NCI-H446 treated with DMSO at 0.1 percent for 48 hours (cell line): ENCODE results near the gene TAPBP.

Experiments
- DNase-seq: peaks from one replicate; lab custom pipeline; 2025; lab: John Stamatoyannopoulos, UW

Gene TAPBP

DNA sequence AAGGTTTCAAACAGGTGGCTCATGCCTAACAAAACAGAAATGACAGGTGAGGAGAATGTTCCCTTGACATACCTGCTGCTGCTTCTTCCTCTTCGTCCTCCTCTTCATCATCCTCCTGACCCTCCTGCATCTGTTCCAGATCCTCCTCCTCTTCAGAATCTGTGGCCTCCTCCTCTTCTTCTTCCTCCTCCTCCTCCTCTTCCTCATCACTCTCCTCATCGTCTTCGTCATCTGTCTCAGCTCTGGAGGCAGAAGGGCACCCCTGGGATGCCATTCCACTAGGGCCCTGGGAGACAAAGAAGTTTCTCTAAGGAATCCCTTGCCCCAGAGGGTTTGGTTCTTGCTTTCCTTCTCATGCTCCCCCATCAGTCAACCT, 6.0 kb upstream of the TAPBP start:
- DNase-seq, result no peak

GRCh38 chr6:33318426-33319073, 4.7 kb upstream of the TAPBP start:
- DNase-seq, result no peak

GRCh38 chr6:33317669-33318425, 4.0 kb upstream of the TAPBP start, which contains the start of gene ZBTB22:
Gene ZBTB22 (minus strand): TSS chr6:33317744. CDS start chr6:33316916, 828 bp downstream.
- peak; percentile 93 for DNase-seq

- no peak for DNase-seq
These were observed 3.5 kb upstream of the TAPBP start for GRCh38 chr6:33317419-33317668.

- DNase-seq, result no peak
These were observed 2.9 kb upstream of the TAPBP start for GRCh38 chr6:33316603-33317418.

GRCh38 chr6:33315793-33316602, 2.1 kb upstream of the TAPBP start:
- DNase-seq, result no peak

- DNase-seq, result no peak
These were observed 1.3 kb upstream of the TAPBP start for GRCh38 chr6:33314943-33315792.

- DNase-seq, result no peak
These were observed 651 bp upstream of the TAPBP start for GRCh38 chr6:33314515-33314942.

- DNase-seq, result no peak
These were observed 671 bp downstream of the TAPBP start for GRCh38 chr6:33313105-33313708.

GRCh38 chr6:33312361-33313104, 1.3 kb downstream of the TAPBP start:
- DNase-seq, result no peak

GRCh38 chr6:33306356-33306755, 7.5 kb downstream of the TAPBP start:
- DNase-seq, result no peak

GRCh38 chr6:33305052-33305451, 8.8 kb downstream of the TAPBP start:
- no peak for DNase-seq

GRCh38 chr6:33304216-33304615, 9.7 kb downstream of the TAPBP start:
- DNase-seq, result no peak

- DNase-seq, result no peak
These were observed 12.0 kb downstream of the TAPBP start for GRCh38 chr6:33301877-33302276.

- peak; percentile 86 for DNase-seq
These were observed 14.5 kb downstream of the TAPBP start for GRCh38 chr6:33299237-33299944.

DNA sequence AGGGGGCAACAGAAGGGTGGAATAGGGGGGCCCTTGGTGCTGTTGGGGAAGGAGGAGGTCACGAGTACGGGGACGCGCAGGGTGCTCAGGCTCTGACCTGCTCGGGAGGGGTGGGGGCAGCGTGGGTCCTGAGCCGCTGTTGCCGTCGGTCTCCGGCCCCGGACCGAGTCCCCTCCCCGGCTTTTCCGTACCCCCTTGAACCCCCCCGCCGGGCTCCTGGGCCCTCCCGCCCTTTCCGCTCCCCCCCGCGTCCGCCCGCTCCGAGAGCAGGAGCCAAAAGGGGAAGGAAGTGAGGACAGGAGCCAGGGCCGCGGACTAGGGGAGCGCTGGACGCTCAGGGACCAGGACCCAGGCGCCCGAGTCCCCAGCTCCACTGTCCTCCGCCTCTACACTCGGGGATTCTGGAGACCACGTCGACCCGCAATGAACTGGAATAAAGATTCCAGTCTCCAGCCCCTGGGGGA, 15.1 kb downstream of the TAPBP start, which contains the start of gene RGL2:
Gene RGL2, minus strand, starts transcription at position 170 of the 464 bp plus-strand sequence. CDS start 332 bp downstream, outside the sequence.
- DNase-seq, result no peak

DNA sequence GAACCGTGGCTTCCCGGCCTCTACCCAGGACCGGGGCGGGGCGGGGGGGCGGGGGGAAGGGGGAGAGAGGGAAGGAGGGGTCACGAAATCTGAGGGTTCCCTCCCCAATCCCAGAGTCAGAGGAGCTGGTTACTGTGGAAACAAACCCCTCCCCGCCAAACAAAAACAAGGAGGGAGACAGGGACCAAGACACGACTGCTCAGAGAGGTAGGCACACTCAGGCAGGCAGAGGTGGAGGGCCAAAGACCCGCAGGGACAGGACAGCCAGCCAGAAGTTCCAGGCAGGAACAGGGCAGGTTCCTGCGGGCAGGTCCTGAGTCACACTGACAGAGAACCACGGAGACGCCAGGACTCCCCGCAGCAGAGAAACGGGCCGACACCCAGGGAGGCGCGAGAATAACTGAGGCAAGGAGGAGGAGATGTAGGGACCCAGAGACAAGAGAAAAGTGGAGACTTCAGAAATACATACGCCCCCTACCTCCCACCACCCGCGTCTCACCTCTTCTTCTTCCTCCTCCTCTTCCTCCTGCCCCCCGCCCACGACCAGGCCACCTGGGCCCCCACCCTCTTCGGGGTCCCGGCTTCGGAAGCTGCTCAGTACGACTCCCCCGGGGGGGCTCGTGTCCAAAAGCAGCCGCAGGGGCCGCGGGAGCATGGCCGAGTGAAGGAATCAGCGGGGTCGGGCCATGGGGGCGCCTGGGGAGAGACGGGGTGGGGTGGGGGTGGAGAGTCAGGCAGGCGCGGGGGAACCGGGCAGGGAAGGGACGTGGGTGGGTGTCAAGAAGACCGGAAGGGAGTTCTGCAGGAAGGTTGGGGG, 15.7 kb downstream of the TAPBP start:
- no peak for DNase-seq

DNA sequence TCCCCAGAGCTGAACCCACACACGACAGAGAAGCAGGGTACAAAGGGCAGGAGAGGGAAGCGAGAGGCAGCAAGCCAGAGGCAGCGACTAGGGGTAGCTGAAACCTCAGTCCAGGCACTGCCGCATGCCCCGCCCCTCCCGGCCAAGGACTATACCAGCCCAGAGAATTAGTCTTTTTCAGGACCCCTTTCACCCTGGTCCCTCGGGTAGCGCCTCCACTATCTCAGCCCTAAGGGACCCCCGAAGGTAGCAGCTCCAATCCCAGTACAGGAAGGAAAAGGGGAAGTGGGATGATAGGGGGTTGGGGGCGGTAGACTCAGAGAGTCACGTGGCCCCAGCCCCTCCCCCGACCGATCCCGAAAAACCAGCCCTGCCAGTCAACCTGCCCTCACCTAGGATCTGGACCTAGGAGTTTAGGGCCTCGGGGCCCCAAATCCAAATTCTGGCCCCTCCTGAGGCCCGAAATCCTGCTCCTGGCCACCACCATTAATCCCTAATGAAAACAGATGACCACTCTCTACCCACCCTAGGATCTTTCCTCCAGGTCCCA, 16.4 kb downstream of the TAPBP start:
- DNase-seq, result no peak
